GM21723 (cell line): ENCODE measurements around the gene PPP1R18.
"Not testable (repeated sequence)": the region's sequence is repeated elsewhere in the genome, so short reads cannot be mapped to it uniquely, and the experiment has no call there.

Experiments used
- ATAC-seq: cut with Tn5 transposase; IDR thresholded peaks from one replicate; pipeline ENCODE4 v1.9.1; 2021; ENCODE audit warnings: mild to moderate bottlenecking, moderate library complexity; ENCODE audit not compliant: unreplicated experiment

PPP1R18 gene

GRCh38 chr6:30686009-30686907 is at the start of gene PPP1R18:
Gene PPP1R18, minus strand, starts transcription at chr6:30686645. Its CDS starts 627 bp downstream, at chr6:30686018.
- ATAC-seq: no peak

GRCh38 chr6:30735668-30736314 is 49.3 kb upstream of the PPP1R18 start:
- ATAC-seq: peak; percentile 36

GRCh38 chr6:30732237-30732943 is 45.9 kb upstream of the PPP1R18 start:
- no peak for ATAC-seq

GRCh38 chr6:30730601-30731435 is 44.4 kb upstream of the PPP1R18 start:
- ATAC-seq: peak; percentile 50

- ATAC-seq: no peak
Measured at GRCh38 chr6:30727920-30728553, 41.6 kb upstream of the PPP1R18 start.

- ATAC-seq: no peak
Measured at GRCh38 chr6:30726506-30727413, 40.3 kb upstream of the PPP1R18 start.

GRCh38 chr6:30725713-30726505 is 39.5 kb upstream of the PPP1R18 start:
- ATAC-seq: no peak

GRCh38 chr6:30724906-30725667 is 38.6 kb upstream of the PPP1R18 start:
- no peak for ATAC-seq

GRCh38 chr6:30723843-30724741 is 37.6 kb upstream of the PPP1R18 start:
- ATAC-seq: not testable (repeated sequence)

GRCh38 chr6:30723159-30723842 is 36.9 kb upstream of the PPP1R18 start:
- not testable (repeated sequence) for ATAC-seq

GRCh38 chr6:30722280-30723112 is 36.1 kb upstream of the PPP1R18 start:
- ATAC-seq: no peak

- ATAC-seq: not testable (repeated sequence)
Measured at GRCh38 chr6:30722025-30722279, 35.5 kb upstream of the PPP1R18 start.

GRCh38 chr6:30721198-30722024 is 35.0 kb upstream of the PPP1R18 start:
- no peak for ATAC-seq

GRCh38 chr6:30720738-30721197 is 34.3 kb upstream of the PPP1R18 start:
- ATAC-seq: no peak
